HepG2 (cell line): ENCODE measurements around the gene SYS1. TPM values are rescaled to one million over a fixed set of nuclear protein-coding genes. Genes with fewer than 3 reads are reported as not detected.
A peak's percentile ranks its signal among the peaks of the same experiment; 100 is the strongest.

Experiments used
- DNMT3B ChIP-seq: conservative IDR thresholded peaks from 2 replicates; pipeline ENCODE4 v1.6.1; 2016; ENCODE audit warnings: missing biosample characterization, control low read depth
- FUBP1 ChIP-seq: sonication (generic); formaldehyde crosslinking; IDR thresholded peaks from 2 replicates; pipeline ENCODE4 v1.5.1; 2020; ENCODE audit warnings: missing genetic modification reagents, mild to moderate bottlenecking, borderline replicate concordance
- HBP1 ChIP-seq: IDR thresholded peaks from 2 replicates; pipeline ENCODE4 v1.6.1; 2016; ENCODE audit warnings: low read depth, control low read depth
- KAT8 ChIP-seq: IDR thresholded peaks from 2 replicates; pipeline ENCODE4 v1.6.1; 2016; ENCODE audit warnings: missing genetic modification reagents, missing compliant biosample characterization
- NFAT5 ChIP-seq: sonication (generic); formaldehyde crosslinking; IDR thresholded peaks from 2 replicates; pipeline ENCODE4 v1.4.0; 2020; ENCODE audit warnings: missing genetic modification reagents
- PAXIP1 ChIP-seq: sonication (generic); formaldehyde crosslinking; conservative IDR thresholded peaks from 2 replicates; pipeline ENCODE4 v1.4.0; 2020; ENCODE audit warnings: mild to moderate bottlenecking, missing genetic modification reagents, moderate library complexity
- REPIN1 ChIP-seq: sonication (generic); formaldehyde crosslinking; IDR thresholded peaks from 2 replicates; pipeline ENCODE4 v1.8.0; 2022; ENCODE audit warnings: missing genetic modification reagents, low read depth, mild to moderate bottlenecking, borderline replicate concordance
- RXRA ChIP-seq: sonication (generic); formaldehyde crosslinking; IDR thresholded peaks from 2 replicates; pipeline ENCODE4 v1.5.1; 2020; ENCODE audit warnings: missing genetic modification reagents
- SOX5 ChIP-seq: IDR thresholded peaks from 2 replicates; pipeline ENCODE4 v1.6.1; 2016; ENCODE audit warnings: borderline replicate concordance
- SP4 ChIP-seq: sonication (generic); formaldehyde crosslinking; IDR thresholded peaks from 2 replicates; pipeline ENCODE4 v1.8.1; 2023; ENCODE audit warnings: mild to moderate bottlenecking, missing genetic modification reagents
- ZGPAT ChIP-seq: IDR thresholded peaks from 2 replicates; pipeline ENCODE4 v1.6.1; 2016; ENCODE audit warnings: mild to moderate bottlenecking
- ZMAT3 ChIP-seq: sonication (generic); formaldehyde crosslinking; conservative IDR thresholded peaks from 2 replicates; pipeline ENCODE4 v1.7.0; 2021; ENCODE audit warnings: missing genetic modification reagents
- ZNF124 ChIP-seq: sonication (generic); formaldehyde crosslinking; IDR thresholded peaks from 2 replicates; pipeline ENCODE4 v1.4.0; 2020; ENCODE audit warnings: missing genetic modification reagents
- ZSCAN30 ChIP-seq: sonication (generic); formaldehyde crosslinking; IDR thresholded peaks from 2 replicates; pipeline ENCODE4 v1.5.0; 2020; ENCODE audit warnings: mild to moderate bottlenecking, missing genetic modification reagents
- polyA plus RNA-seq, 8 experiments: library from polyadenylated mRNA; depleted of rRNA in 3 of 8; stranded (reverse) in 7 of 8; unstranded in 1 of 8; fragments of >200 nt; fragmentation: Illumina TruSeq in 4 of 8; extraction: Trizol in 4 of 8; gene quantifications; 2 replicates each; pipeline versions ENCODE4 v1.2.1 to v1.2.3, GENCODE V29; 2011 to 2016; ENCODE audit warnings: low read depth in 4 of 8, missing spikeins in 1 of 8, mixed read lengths in 1 of 8; ENCODE audit not compliant: insufficient read depth in 1 of 8
- total RNA-seq, 5 experiments: library from RNA; depleted of rRNA; stranded (reverse); fragments of >200 nt; fragmentation: Illumina TruSeq; extraction: Trizol; gene quantifications; 2 replicates each; pipeline ENCODE4 v1.2.3, GENCODE V29; 2016; ENCODE audit warnings: low read depth in 1 of 5

The SYS1 gene
- total and polyA plus RNA-seq, 2 of the 13 experiments (the other 11 are each of a cell fraction or from before 2014, with no cell fraction given): 38.3 to 65.6 TPM

- peak; percentile 82 for TF ChIP-seq PAXIP1 (CRISPR knock-in tag)
- TF ChIP-seq ZGPAT: no peak
- TF ChIP-seq ZSCAN30 (CRISPR knock-in tag): no peak
- TF ChIP-seq NFAT5 (CRISPR knock-in tag): 0 out of 2 replicates have a peak, but pooled peaks have one; percentile 43
- peak; percentile 53; the same call in 1 of the 2 replicates for TF ChIP-seq REPIN1 (CRISPR knock-in tag)
- TF ChIP-seq KAT8 (CRISPR knock-in tag): 0 out of 2 replicates have a peak, but pooled peaks have one; percentile 6
- TF ChIP-seq SOX5 (CRISPR knock-in tag): peak; percentile 8; the same call in 1 of the 2 replicates
- no peak for TF ChIP-seq HBP1 (CRISPR knock-in tag)
- TF ChIP-seq DNMT3B (CRISPR knock-in tag): 0 out of 2 replicates have a peak, but pooled peaks have one; percentile 10
- no peak for TF ChIP-seq ZNF124
- TF ChIP-seq RXRA (CRISPR knock-in tag): 0 out of 2 replicates have a peak, but pooled peaks have one; percentile 20
- no peak for TF ChIP-seq FUBP1 (CRISPR knock-in tag)
- peak; percentile 68 for TF ChIP-seq SP4 (CRISPR knock-in tag)
- TF ChIP-seq ZMAT3: 0 out of 2 replicates have a peak, but pooled peaks have one; percentile 24
These were observed 26.2 kb upstream of the SYS1 start (continued) for GRCh38 chr20:45336530-45337366.
